GM19328 (cell line): Measurements from ENCODE around the gene TEDDM1.
"Not testable (repeated sequence)": the region's sequence is repeated elsewhere in the genome, so short reads cannot be mapped to it uniquely, and the experiment has no call there.

ENCODE experiments used
- ATAC-seq: cut with Tn5 transposase; IDR thresholded peaks from one replicate; pipeline ENCODE4 v1.9.1; 2021; ENCODE audit warnings: mild to moderate bottlenecking, moderate library complexity; ENCODE audit not compliant: unreplicated experiment

TEDDM1 gene, protein sequence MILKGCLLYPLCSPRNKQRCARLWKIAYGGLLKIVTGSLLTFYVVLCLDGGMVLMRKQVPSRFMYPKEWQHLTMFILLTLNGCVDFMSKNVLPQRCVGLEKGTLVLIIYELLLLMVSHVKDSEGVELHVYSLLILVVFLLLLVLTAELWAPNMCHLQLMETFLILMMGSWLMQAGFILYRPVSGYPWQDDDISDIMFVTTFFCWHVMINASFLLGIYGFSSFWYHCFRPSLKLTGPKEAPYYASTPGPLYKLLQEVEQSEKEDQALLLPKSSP

DNA sequence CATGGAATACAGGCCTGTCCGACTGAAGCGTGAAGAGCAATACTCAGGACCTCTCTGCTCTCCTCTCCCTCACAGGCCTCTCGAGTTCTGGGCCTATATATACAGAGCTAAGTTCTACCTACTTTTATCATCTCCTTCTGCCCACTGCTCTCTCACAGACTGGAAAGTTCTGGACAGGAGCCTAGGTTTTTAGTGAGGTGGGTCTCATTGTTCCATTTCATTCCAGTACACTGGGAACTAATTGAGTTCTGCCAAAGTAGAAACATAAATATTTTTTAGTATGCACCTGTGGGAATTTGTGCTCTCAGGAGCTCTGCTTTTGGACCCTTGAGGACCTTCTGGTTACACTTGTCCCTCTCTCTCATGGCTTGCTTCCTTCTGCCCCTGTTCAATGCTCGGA is at the start of gene TEDDM1:
TEDDM1 (minus strand) TSS at position 101 of the 400 bp plus-strand sequence. CDS start 182 bp downstream, outside the sequence.
- ATAC-seq = no peak

DNA sequence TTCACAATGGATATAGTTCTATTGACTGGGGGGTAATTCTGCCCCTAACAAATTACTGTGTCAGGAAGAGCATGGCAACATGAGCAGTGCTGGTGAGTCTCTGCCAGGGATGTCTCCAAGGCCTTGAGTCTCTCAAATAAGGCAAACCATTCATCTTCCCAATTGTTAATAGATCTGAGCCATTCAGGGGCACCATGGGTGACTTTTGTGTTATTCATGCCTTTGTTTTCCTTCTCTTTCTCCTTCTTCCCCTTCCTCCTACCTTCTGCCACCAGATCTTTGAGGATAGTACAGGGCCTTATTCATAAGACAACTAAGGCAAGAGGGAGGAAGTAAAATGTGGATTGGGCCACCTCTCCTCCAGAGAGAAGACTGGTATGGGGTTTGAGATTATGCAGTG is 49.6 kb upstream of the TEDDM1 start, which contains the start of gene RGSL1:
RGSL1 (plus strand) TSS at position 60 of the 400 bp plus-strand sequence; CDS start at position 80, 20 bp downstream.
- ATAC-seq = no peak

DNA sequence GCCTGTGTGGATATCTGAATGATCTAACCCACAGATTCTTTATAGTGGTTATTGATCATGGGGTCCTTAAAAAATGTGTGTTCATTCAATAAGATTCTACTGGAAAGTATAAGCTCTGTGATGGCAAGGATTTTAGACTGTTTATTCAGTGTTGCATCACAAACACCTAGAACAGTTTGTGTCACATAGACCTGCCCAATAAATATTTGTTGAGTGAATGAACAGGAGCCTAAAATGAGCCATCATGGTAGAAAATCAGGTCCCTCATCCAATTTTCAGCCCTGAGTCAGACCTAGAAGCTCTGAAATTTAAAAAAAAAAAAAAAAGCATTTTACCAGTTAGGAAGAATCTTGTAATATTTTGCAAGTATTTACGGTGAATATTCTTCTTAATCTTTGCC is 47.2 kb upstream of the TEDDM1 start:
- ATAC-seq = no peak

DNA sequence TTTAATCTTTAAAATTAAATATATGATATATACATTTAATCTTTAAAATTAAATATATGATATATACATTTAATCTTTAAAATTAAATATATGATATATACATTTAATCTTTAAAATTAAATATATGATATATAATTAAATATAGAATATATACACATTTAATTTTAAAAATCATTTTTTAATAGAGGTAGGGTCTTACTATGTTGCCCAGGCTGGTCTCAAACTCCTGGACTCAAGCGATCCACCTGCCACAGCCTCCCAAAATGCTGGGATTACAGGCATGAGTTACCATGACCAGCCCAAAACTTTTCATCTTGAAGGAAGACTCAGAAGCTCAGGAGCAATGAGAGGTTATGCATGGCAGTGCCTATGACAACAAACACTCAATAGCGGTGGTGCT is 46.7 kb upstream of the TEDDM1 start:
- not testable (repeated sequence) for ATAC-seq

DNA sequence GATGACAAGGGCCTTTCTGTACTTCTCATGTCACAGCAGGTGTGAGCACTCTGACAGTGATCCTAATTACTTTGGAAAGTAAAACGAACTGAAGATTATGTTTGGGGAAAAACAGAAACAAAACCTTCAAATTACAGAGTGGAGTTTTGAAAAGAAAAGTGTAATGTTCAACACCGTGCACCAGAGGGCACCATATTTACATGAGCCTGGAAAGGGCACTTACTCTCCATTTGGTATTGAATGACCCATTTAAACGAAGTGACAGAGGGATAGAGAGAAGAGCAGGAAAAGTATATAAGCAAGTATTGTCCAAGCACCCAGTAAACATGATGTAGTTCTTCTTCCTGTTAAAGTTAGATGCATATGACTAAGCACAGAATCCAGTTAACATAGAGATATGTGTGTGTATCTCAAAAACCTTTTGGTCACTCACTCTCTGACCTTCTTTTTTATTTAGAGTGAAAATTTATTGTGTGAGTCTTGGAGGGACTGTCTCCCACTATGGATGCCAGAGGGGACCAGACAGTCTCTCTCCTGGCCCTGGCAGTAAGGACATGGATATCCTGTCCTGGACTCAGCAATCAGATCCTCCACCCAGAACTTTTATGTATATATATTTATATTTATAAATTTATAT is 45.7 kb upstream of the TEDDM1 start:
- no peak for ATAC-seq

DNA sequence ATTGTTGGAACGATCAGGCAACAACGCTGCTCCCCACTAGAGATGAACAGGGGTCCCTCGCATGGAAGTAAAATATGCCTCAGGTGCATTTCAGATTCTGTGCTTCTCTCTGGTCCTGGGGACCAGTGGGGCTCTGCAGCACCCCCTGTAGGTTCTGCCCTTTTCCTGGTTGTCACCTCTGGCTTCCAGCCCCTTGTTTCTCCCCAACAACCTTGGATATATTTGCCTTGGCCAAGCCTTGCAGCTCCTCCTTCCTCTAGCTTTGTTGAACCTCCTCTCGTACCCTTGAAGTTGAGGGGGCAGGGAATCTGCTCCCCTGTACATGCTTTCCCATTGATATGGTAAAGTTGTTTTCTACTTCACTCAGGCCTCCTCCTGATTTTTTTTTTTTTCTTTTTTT is 44.0 kb upstream of the TEDDM1 start:
- no peak for ATAC-seq

DNA sequence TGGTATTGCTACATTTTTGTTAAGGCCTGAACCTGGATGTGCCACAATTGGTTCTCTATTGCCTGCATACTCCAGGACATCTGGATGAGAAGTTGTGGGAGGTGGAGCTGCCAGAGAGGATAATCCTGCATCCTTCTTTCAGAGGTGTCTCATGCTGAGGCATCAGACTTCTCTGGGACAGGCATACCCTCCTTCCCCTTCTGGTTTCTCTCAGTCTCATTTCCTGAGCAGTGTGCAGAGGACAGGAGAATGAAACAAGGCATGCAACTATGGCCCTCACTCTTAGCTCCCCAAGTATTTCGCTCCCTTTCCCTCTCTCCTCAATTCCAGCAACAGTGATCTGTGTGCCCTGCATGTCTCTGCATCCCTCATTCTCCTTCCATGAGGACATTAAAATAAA is 41.9 kb upstream of the TEDDM1 start:
- no peak for ATAC-seq

DNA sequence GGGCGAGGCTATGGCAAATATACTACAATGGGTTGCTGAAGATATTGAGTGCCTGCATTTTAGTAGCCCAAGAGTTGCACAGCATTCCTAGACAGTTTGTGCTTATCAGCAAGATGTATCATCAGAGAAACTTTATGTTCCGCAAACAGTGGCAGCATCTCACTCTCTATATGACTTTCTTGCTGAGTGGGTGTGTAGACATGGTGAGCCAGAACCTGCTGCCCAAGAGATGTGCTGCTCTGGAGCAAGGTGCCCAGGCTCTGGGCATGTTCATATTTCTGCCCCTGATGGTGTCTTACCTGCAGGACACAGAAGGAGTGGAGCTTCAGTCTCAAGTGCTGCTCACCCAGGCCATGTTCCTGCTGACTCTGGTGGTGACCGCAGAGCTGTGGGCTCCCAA is 41.3 kb upstream of the TEDDM1 start:
- no peak for ATAC-seq

DNA sequence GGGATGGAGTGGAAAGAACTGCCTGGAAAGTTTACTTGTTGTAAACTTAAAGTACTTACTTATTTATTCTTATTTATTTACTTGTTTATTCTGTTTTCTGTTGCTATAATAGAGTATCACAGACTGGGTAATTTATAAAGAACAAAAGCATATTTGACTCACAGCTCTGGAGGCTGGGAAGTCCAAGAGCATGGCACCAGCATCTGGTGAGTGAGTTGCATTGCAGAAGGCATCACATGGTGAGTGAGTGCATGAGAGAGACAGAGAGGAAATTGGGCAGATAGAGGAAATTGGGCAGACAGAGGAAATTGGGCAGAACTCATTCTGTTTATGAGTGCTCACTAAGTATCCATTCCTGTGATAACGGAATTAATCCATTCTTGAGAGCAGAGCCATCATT is 37.9 kb upstream of the TEDDM1 start:
- ATAC-seq = no peak

DNA sequence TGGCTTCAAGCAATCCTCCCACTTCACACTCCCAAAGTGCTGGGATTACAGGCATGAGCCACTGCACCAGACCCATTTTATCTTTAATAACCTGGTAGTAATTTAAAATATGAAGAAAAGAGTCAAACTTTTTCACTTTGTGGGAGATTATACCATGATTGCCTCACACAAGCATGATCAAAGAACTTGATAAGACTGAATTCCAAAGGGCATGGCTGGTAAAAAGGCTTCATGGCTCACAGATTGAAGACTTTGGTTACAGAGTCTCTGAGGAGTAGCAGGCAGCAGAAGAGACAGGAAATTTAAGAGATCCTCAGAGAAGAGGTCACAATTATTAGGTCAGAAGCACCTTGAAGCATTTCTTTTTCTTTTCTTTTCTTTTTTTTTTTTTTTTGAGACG is 33.1 kb upstream of the TEDDM1 start:
- ATAC-seq = no peak

DNA sequence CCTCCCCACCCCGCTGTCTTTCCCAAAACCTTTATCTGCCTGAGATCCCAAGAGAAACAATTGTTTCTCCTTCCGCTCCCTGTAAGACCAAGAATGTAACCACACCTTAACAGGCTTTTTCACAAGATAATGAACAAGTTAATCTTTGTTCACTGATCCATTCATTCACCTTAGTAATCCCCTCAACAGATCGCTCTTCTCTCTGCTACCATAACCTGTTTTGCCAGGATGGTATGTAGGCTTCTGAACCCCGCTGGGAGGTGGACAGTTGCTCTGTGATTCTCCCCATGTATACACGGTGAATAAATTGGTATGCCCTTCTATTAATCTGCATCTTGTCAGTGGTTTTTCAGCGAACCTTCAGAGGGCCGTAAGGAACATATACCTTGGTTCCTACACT is 30.8 kb upstream of the TEDDM1 start:
- no peak for ATAC-seq

DNA sequence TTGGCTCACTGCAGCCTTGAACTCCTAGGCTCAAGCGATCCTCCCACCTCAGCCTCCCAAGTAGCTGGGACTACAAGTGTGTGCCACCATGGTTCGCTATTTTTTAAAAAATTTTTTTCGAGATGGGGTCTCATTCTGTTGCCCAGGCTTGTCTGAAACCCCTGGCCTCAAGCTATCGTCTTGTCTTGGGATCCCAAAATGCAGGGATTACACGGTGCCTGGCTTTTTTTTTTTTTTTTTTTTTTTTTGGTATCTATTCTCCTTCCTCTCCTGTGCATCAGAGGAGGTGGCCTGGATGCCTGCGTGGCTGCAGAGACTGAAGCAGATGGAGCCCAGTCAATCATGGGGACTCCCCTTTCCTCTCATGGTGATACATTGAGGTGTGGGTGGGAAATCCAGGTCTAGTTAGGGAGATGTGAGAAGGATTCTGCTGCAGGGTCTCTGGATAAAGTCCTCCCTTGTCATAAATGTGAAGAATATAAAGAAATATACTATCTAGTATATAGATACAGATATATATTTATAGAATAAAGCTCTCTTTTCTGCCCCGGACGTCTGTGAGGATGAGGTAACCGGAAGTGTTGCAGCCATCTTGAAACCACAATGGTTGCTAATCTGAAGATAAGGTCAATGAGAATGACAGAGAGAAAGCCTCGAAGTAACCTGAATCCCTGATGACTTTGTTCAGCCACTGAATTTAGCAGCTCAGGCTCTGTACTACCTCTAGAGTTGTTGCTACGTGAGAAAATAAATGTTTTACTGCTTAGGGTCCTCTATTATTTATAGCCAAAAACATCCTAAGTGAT is 30.0 kb upstream of the TEDDM1 start:
- peak; percentile 48 for ATAC-seq

DNA sequence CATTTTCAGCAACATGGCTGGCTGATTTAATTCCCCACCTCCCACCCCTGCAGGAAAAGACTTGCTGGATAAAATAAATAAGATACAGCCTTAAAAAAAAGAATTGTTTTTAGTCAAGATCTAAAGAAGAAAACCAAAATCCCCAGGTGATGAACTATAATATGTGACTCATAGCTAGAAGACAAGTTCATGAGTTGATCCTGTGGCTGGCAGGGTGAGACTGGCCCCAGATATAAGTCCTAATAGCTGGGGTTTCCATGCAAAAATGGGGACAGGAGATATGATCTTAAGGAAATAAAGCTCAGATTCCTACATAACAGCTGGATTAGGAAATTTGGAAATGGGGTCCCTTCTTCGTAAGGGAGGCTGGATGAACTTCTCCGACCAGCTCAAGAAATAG is 27.6 kb upstream of the TEDDM1 start:
- no peak for ATAC-seq

DNA sequence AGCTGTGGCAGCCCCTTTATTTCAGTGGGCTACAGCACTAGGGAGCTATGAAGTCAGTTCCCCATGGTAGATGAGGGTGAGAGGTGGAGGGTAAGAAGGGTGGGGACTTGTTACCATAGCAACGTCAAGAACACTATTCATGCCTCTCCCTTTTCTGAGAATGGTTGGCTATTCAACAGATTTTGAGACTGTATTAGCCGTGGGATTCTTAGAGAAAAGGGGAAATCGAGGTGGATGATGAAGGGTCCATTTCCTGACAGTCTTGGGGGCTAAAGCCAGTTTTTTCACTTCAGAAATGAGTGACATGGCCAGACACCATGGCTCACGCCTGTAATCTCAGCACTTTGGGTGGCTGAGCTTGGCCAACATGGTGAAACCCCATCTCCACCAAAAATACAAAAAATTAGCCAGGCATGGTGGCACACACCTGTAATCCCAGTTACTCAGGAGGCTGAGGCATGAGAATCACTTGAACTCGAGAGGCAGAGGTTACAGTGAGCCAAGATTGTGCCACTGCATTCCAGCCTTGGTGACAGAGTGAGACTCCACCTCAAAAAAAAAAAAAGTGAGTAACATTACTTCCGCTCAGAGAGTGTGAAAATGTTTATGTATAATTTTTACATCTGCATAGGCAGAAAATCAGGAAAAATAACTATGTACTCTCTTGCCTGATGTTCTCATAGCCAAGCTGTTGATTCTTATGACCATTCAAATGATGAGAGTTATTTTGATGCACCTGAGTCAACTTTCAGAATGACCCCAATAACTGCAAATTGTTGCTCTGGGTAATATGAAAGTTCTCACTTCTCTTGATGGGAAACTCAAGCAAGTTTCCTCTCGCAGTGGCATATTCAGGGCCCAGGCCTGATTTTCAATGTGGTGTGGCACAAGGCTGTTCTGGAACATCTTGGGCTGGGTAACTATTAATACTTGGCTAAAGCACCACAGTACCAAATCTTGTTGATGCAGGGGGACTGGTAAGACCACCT is 26.3 kb upstream of the TEDDM1 start:
- ATAC-seq = peak; percentile 59

DNA sequence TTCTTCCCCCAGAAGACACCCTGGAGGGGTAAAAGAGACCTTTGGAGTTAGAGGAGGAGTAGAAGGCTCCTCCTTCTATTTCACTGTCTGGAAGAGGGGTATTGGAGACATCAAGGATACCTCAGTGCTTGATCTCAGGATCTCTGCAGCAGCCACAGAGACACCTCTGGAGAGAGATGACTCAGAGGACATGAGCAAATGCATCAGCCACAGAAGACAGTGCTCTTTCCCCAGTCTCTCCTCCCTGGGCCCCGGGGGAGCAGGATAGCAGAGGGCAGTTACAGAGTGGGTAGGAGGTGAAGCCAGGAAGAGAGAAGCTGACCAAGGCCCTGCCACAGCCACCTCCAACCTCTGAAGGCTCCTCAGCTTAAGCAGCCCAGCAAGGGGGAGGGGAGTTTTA is 15.3 kb upstream of the TEDDM1 start:
- ATAC-seq = no peak

DNA sequence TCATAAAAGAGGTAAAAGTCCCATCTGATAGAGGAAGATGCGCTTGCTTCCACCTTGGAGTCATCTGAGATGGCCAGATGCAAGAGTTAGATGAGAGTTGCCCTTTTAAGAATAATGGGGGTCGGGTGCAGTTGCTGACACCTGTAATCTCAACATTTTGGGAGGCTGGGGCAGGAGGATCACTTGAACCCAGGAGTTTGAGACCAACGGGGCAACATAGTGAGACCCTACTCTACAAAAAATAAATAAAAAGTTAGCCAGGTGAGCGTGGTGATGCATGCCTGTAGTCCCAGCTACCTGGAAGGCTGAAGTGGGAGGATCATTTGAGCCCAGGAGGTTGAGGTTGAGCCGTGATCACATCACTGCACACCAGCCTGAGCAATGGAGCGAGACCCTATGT is 13.5 kb upstream of the TEDDM1 start:
- no peak for ATAC-seq

DNA sequence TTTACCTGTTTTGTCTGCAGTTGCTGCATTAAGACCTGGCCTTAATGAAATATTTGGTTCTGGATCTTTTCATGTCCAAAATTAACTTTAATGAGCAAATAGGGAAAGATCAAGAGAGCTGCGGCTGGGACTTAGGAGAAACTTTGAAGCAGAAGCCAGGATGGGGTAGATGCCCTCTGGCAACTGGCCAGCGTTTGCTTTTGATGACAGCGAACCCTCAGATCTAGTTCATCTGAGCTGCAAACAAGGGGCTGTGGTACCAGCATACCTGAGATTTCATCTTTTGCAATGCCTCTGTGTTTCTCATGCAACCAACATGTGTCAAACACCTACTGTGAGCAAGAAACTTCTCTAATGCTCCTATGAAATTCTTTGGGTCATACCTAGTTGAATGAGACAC is 13.0 kb upstream of the TEDDM1 start:
- no peak for ATAC-seq

DNA sequence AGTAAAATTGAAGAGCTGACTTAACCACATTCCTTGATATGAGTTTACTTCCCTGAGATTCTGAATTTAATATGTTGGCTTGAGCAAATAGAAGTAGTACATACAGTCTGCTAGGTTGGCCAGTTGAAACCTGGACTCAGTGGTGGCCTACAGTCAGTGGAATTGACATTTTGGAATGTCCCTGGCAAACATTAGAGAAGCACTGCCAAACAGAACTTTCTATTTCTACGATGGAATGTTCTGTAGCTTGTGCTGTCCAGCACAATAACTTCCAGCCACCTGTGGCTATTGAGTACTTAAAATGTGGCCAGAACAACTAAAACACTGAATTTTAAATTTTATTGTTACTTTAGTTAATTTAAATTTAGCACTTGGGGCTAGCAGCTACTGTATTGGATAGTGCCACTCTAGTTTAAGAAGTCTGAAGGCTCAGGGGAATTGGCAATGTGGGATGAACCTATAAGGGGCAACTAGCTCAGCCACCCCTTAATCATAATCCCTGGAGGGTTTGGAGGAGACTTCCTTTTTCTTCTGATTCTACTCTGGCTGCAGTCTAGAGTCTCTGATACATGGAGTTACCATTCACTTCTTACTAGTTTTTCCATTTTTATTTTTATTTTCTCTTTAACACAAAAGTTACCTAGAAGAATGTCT is 10.3 kb upstream of the TEDDM1 start:
- no peak for ATAC-seq

DNA sequence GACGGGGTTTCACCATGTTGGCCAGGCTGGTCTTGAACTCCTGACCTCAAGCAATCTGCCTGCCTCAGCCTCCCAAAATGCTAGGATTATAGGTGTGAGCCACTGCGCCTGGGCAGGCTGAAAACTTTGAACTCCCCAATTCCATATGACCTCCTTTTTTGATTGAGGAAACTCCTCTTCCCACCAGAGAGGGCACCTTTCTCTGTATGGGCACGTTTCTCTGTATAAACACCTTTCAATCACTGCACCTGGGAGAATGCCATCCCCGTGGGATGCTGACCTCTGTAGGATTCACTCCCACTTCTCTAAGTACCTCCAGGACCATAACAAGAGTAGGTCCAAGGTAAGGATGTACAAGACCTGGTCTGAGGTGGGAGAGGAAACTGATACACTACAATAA is 9.7 kb upstream of the TEDDM1 start:
- ATAC-seq = no peak

DNA sequence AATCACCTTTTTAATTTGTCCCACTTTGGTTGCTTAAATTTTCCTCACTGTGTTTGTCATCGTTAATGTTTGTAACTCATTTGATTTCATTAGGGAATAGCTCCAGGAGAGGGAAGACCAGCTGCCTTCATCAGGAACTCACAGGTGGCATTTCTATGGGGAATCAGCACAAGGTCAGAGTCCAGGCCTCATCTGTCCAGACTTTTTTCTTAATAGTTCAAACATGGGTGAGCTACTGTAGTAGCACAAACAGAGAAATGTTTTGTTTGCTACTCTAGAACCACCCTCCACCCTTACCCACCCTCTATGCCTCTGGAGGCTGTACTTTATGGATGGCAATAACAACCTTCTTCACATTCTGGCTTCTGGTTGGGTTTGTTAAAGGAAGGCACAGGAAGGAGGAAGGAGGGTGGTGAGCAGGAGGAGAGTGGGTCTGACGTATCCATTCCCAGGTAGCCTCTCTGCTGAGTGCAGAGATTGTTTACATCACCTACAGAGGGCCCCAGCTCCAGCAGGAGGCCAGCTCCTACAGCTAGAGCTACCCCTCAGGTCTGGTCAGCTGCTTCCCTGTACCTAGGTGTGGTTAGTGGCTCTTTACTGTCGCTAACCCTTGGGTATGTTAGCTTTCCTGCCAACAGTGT is 8.1 kb upstream of the TEDDM1 start:
- no peak for ATAC-seq
